Activated CD4-positive, CD25-positive, alpha-beta regulatory T cell treated with anti-CD3 and anti-CD28 coated beads, Interleukin-2, amount 50 U/mL, for 16 hours (primary cell): ENCODE results near the gene EGFR.

Experiments
- DNase-seq: peaks from one replicate; pipeline ENCODE4 v3.0.0-alpha.2; 2020; ENCODE audit warnings: low read depth, low spot score

The EGFR gene

GRCh38 chr7:55036950-55037736, 18.3 kb downstream of the EGFR start:
- no peak for DNase-seq

- no peak for DNase-seq
These were observed 25.0 kb downstream of the EGFR start for GRCh38 chr7:55043691-55044370.

GRCh38 chr7:55044371-55044717, 25.5 kb downstream of the EGFR start:
- DNase-seq: no peak

- no peak for DNase-seq
These were observed 26.0 kb downstream of the EGFR start for GRCh38 chr7:55044791-55045190.

GRCh38 chr7:55046582-55047342, 27.9 kb downstream of the EGFR start:
- DNase-seq: no peak

- DNase-seq: no peak
These were observed 29.5 kb downstream of the EGFR start for GRCh38 chr7:55048221-55048859.

- DNase-seq: no peak
These were observed 31.5 kb downstream of the EGFR start for GRCh38 chr7:55050281-55050680.

GRCh38 chr7:55052081-55052480, 33.3 kb downstream of the EGFR start:
- DNase-seq: no peak

GRCh38 chr7:55052741-55053427, 34.1 kb downstream of the EGFR start:
- DNase-seq: no peak

- no peak for DNase-seq
These were observed 35.1 kb downstream of the EGFR start for GRCh38 chr7:55053651-55054571.

GRCh38 chr7:55054758-55055157, 35.9 kb downstream of the EGFR start:
- DNase-seq: no peak

- no peak for DNase-seq
These were observed 36.7 kb downstream of the EGFR start for GRCh38 chr7:55055479-55055878.

GRCh38 chr7:55056068-55056467, 37.3 kb downstream of the EGFR start:
- DNase-seq: no peak

- no peak for DNase-seq
These were observed 38.0 kb downstream of the EGFR start for GRCh38 chr7:55056577-55057480.

- DNase-seq: no peak
These were observed 39.5 kb downstream of the EGFR start for GRCh38 chr7:55058314-55058713.

- DNase-seq: no peak
These were observed 40.2 kb downstream of the EGFR start for GRCh38 chr7:55059021-55059420.

- no peak for DNase-seq
These were observed 41.3 kb downstream of the EGFR start for GRCh38 chr7:55060085-55060484.

- no peak for DNase-seq
These were observed 41.8 kb downstream of the EGFR start for GRCh38 chr7:55060636-55061022.

GRCh38 chr7:55061726-55062499, 43.1 kb downstream of the EGFR start:
- DNase-seq: no peak
